Middle frontal gyrus (tissue), 1 donor: ENCODE data around the gene SPATA6.
"Not testable (repeated sequence)": the region's sequence is repeated elsewhere in the genome, so short reads cannot be mapped to it uniquely, and the experiment has no call there.

Experiments
- DNase-seq: peaks from one replicate; pipeline ENCODE4 v3.0.0-alpha.2; 2015; ENCODE audit warnings: low spot score; ENCODE audit errors: extremely low spot score

SPATA6 gene

DNA sequence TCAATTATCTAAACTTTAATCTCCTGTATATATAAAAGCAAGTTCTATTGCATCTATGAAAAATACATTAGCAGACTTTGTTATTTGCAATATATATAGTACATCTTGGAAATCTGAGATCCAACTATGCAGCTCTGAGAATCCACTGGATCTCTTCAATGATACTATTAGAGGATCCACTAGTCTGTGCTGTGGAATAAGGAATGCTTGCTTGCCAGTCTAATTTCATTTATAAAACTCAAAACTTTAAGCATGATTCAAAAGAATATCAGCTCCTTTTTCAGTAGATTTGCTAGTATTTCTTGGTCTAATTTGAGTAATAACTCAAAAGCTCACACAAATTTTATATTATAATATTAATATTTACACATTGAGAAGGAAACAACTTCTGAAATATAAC lies 115.1 kb downstream of the SPATA6 start:
- no peak for DNase-seq

DNA sequence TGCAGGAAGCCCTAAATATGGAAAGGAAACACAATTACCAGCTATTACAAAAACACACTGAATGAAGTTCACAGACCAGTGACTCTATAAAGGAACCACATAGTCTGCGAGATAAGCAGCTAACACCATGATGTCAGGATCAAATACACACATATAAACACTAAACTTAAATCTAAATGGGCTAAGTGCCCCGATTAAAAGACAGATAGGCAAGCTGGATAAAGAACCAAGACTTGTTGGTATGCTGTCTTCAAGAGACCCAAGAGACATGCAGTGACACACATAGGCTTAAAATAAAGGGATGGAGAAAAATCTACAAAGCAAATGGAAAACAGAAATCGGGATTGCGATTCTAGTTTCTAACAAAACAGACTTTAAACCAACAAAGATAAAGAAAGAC lies 127.6 kb downstream of the SPATA6 start:
- no peak for DNase-seq

DNA sequence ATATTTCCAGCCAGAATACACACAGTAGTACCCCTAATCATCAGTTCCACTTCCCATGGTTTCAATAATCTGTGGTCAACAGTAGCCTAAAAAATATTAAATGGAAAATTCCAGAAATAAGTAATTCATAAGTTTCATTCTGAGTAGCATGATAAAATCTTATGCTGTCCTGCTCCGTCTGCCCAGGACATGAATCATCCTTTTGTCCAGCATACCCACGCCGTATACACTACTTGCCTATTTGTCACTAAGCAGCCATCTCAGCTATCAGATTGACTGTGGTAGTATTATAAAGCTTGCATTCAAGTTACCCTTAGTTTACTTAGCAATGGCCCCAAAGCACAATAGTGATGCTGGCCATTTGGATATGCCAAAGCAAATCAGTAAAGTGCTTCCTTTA lies 130.8 kb downstream of the SPATA6 start:
- no peak for DNase-seq

DNA sequence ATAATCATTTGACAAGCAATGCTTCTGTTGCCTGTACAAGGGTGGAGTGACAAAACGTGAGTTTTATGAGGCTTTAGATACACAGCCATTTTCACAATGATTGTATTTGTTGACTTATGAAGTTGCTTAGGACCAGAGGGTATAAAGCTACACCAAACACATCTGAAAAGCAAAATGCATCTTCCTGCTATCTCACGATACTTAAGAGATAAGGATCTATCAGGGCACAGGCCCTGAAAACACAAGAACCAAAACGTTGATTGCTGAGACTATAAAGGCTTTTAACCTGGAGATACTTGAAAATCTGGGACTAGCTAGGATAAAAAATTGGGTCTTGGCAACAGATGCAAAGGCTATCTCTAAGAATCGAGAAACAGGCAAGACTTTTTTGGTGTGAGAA lies 133.7 kb downstream of the SPATA6 start:
- no peak for DNase-seq

DNA sequence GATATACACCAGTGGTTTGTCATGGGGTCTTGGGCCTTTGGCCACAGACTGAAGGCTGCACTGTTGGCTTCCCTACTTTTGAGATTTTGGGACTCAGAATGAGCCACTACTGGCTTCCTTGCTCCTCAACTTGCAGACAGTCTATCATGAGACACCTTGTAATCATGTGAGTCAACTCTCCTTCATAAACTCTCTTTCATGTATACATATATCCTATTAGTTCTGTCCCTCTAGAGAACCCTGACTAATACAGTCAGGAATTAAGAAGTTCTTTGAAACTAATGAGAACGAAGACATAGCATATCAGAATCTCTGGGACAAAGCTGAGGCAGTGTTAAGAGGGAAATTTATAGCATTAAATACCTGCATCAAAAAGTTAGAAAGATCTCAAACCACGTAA lies 138.7 kb downstream of the SPATA6 start:
- DNase-seq, result no peak

DNA sequence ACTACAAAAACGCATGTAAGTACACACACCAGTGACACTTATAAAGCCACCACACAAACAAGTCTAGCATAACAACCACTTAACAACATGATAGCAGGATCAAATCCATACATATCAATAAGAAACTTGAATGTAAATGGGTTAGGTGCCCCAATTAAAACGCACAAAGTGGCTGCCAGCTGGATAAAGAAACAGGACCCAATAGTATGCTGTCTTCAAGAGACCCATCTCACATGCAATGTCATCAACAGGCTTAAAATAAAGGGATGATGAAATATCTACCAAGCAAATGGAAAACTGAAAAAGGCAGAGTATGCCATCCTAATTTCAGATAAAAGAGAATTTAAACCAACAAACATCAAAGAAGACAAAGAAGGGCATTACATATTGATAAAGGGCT lies 139.9 kb downstream of the SPATA6 start:
- DNase-seq, result no peak

DNA sequence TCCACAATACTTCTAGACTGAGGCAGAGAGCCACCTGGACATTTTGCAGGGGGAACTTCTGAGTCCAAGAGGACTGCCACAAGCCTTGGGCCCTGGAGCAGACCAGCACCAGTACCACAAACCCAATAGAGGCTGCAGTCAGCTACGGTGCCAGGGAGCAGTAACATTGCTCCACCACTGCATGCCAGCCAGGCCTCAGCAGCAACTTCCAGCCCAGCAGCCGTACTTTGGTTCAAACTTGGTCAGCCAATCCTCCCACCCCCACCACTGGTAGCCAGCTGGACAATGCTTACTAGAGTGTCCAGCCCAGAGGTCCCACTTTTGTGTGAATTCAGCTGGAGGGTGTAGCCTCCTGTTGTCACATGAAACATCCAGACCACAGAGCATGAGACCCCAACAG lies 142.1 kb downstream of the SPATA6 start:
- DNase-seq, result no peak

DNA sequence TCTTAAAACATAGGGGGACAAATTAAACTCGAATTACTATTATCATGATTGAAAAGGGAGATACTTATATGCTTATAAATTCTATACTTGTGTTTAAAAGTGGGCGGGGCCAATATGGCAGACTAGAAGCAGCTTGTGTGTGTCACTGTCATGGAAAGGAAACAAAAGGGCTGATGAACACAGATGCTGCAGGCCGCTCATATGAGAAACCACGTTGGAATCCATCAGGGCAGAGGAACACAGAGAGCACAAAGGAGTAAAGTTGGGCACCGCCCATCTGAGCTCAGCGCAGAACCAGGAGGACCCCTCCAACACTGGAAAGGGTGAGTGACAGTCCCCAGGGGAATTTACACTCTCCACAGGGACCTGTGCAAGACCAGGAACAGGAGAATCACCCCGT lies 142.5 kb downstream of the SPATA6 start:
- no peak for DNase-seq

DNA sequence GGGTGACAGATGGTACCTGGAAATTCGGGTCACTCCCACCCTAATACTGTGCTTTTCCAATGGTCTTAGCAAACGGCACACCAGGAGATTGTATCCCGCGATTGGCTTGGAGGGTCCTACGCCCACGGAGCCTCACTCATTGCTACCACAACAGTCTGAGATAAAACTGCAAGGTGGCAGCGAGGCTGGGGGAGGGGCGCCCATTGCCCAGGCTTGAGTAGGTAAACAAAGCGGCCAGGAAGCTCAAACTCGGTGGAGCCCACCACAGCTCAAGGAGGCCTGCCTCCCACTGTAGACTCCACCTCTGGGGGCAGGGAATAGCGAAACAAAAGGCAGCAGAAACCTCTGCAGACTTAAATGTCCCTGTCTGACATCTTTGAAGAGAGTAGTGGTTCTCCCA lies 160.2 kb downstream of the SPATA6 start:
- not testable (repeated sequence) for DNase-seq

DNA sequence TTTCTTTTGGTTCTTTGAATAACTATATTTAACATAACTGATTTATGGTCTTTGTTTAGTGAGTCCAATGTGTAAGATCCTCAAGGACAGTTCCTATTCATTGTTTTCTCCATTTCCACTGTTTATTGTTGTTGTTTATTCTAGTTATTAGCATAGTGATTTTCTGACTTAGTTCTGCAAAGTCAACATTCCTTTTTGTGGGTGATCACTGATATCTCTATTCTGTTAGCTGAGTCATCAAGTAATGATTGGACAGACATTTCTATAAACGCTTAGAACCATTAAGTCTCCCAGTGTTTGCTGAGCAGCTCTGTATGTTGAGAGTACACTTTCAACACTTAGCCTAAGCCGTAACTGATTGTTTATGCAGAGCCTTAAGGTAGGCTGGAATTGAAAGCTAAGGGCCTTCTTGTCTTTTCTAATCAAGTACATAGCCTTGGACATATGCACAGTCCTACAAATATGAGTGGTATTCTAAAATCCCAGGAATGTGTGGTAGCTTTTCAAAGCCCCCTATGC lies 162.4 kb downstream of the SPATA6 start:
- no peak for DNase-seq

DNA sequence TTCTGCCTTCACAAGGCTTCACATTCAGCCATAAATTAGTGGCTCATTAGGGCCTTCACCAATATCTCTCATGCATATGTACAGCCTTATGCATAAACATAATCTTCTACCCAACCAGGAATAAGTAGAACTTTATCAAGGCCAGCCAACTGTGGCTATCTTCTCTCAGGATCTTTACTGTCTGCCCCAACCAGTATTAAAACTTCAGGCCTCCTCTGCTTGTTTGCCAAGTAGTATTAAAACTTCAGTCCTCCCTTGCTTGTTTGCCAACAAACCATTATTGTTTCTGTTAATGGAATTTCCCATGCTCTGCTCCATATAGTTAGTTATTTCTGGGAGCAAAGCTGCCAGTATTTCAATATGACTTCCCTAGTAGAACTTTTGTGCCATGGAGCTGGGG lies 169.4 kb downstream of the SPATA6 start:
- DNase-seq, result no peak

DNA sequence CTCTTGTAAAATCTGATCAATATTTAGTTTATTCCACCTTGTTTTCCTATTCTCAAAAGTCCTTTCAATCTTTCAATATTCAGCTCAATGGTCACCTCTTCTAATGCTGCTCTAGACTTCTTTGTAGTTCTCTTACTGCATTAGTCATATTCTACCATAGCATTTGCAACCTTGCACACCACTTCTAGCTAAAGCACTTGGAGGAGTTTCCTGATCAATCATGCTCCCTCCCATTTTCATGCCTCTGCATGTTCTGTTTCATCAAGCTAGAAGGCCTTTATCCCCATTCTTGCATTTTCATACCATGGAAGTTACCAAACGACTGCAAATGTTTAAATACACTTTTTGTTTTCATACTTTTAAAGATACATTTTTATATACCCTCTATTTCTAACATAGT lies 177.3 kb downstream of the SPATA6 start:
- no peak for DNase-seq

DNA sequence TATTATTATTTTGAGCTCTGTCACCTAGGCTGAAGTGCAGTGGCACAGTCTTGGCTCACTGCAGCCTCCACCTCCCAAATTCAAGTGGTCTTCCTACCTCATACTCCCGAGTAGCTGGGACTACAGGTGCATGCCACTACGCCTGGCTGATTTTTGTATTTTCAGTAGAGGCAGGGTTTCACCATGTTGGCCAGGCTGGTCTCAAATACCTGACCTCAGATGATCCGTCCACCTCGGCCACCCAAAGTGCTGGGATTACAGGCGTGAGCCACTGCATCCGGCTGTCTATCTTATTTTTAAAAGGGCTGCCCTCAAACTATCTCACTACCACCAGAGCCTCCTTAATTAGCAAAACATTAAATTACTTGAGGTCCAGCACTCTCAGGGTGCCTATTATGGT lies 177.9 kb downstream of the SPATA6 start:
- not testable (repeated sequence) for DNase-seq

DNA sequence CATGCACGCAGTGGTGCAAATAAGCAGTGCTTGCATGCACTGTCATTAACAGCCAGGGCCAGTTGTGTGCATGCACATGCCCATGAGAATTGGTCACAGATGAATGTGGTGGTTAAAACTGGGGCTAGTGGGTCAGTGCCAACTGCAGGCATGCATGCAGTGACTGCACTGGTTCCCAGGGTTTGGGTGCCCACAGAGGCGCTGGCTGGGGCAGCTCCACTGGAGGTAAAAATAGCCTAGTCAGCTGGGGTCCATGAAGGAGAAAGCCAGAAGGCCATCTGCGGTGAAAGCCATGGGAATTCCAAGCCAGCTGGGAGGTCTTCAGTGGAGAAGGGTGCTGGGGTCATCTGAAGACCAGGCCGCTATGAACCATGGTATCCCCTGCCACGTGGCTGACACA lies 179.3 kb downstream of the SPATA6 start:
- DNase-seq, result no peak

DNA sequence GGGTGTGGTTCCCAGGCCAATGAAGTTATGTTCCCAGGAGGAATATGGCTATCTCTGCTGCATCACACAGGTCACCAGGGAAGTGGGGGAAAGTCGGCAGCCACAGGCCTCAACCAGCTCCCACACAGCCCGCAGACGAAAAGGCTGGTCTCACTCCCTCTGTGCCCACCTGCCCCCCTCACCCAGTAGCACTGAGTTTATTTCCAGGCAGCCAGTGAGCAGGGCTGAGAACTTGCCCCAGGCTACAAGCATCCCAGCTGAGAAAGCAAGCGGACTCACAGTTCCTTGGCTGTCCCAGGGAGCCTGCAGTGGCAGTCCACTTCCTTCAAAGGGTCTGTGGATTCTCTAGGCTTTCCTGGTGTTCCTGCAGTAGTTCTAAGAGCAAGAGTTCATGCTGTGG lies 180.6 kb downstream of the SPATA6 start:
- no peak for DNase-seq

DNA sequence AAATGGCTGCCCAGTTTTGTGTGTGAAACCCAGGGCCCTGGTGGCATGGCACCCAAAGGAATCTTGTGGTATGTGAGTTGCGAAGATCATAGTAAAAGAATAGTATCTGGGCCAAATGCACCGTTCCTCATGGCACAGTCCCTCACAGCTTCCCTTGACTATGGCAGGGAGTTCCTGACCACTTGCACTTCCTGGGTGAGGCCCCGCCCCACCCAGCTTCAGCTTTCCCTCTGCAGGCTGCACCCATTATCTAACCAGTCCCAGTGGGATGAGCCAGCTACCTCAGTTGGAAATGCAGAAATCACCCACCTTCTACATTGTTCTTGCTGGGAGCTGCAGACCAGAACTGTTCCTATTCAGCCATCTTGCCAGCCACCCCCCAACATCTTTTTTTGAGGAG lies 186.5 kb downstream of the SPATA6 start:
- no peak for DNase-seq

DNA sequence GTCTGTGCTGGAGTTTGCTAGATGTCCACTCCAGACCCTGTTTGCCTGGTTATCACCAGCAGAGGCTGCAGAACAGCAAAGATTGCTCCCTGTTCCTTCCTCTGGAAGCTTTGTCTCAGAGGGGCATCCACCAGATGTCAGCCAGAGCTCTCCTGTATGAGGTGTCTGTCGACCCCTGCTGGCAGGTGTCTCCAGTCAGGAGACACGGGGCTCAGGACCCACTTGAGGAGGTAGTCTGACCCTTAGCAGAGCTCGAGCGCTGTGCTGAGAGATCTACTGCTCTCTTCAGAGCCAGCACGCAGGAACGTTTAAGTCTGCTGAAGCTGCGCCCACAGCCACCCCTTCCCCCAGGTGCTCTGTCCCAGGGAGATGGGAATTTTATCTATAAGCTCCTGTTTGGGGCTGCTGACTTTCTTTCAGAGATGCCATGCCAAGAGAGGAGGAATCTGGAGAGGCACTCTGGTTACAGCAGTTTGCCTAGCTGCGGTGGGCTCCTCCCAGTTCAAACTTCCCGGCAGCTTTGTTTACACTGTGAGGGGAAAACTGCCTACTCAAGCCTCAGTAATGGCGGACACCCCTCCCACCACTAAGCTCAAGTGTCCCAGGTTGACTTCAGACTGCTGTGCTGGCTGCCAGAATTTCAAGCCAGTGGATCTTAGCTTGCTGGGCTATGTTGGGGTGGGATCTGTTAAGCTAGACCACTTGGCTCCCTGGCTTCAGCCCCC lies 187.1 kb downstream of the SPATA6 start:
- not testable (repeated sequence) for DNase-seq

DNA sequence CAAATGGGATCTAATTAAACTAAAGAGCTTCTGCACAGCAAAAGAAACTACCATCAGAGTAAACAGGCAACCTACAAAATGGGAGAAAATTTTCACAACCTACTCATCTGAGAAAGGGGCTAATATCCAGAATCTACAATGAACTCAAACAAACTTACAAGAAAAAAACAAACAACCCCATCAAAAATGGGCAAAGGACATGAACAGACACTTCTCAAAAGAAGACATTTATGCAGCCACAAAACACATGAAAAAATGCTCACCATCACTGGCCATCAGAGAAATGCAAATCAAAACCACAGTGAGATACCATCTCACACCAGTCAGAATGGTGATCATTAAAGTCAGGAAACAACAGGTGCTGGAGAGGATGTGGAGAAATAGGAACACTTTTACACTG lies 189.7 kb downstream of the SPATA6 start:
- not testable (repeated sequence) for DNase-seq

DNA sequence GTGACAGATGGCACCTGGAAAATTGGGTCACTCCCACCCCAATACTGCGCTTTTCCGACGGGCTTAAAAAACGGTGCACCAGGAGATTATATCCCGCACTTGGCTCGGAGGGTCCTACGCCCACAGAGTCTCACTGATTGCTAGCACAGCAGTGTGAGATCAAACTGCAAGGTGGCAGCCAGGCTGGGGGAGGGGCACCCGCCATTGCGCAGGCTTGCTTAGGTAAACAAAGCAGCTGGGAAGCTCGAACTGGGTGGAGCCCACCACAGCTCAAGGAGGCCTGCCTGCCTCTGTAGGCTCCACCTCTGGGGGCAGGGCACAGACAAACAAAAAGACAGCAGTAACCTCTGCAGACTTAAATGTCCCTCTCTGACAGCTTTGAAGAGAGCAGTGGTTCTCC lies 194.6 kb downstream of the SPATA6 start:
- DNase-seq, result not testable (repeated sequence)

DNA sequence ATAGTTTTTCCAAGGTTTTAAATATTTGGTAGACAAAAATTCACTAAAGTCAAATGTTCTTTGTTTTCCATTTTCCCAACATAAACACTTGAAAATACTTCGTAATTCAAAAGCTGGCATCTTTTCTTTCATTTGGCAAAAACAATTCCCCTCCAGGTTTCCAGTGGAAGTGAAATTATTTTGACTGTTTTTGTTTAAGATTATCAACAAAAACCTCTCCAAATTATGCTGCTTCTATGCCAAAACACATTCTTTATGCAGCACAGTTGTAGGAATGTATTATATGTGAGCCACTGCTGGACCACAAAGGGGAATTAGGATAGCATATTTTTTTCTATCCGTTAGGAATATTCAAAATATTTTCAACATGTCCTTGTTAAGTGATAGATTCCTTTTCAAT lies 205.4 kb downstream of the SPATA6 start:
- no peak for DNase-seq

DNA sequence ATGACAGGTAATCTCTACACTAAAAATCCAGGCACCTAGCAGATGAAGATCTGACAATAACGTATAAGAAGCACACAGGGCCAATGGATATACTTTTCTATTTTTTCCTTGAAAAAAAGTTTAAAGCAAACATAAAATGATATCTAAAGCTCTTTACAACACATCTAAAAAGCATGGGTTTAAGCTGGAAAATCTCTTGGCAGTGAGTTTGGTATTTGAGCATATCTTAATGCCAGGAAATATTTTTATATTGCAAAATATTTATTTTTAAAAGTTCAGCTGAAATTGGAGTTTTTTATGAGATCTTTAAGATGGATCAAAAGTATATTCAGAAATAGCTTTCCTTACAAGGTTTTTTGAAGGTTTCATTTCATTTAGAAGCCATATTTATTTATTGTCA lies 209.0 kb downstream of the SPATA6 start:
- DNase-seq, result no peak

DNA sequence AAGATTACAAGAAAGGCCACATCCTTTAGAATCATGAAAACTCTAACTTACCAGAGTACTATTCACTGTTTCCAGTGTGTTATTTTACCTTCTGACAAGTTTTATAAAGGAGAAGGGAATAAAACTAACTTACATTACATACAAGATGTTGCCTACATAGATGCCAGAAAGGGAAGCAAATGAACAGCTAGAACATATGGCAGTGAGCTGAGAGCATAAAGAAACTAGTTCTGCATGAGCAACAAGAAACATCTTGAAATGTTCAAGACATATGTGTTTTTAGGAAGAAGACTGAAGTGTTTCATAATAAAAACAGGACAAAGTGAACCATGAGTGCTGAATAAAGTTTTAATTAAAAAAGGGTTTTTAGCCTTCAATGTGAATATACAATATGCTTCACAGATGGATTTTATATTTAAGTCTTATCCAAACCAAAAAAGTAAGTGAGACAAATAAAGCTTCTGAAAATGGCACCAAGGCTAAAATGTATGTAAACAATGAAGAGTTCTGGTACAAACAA lies 210.1 kb downstream of the SPATA6 start:
- peak; percentile 30 for DNase-seq

DNA sequence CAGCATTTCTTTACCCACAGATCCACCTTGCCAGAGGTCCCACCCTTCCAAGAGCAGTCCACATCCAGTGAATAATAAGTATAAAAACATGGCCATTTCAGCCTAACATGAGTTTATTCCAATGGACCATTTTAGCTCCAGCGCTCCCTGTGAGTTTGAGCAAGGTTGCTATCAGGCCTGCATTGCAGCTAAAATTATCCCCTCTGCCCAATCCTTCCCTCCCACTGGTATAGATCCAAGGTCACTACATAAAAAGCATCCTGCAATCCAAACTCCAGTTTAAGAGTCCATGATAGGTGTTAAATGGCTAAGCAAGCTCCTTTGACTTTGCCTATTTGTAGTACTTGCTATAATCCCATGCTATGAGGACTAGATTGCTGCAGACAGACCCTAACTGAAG lies 213.9 kb downstream of the SPATA6 start:
- no peak for DNase-seq
